HG02943 (cell line): ENCODE results near the gene AGAP9.
"Not testable (repeated sequence)": the region's sequence is repeated elsewhere in the genome, so short reads cannot be mapped to it uniquely, and the experiment has no call there.

Experiments used
- ATAC-seq: cut with Tn5 transposase; IDR thresholded peaks from one replicate; pipeline ENCODE4 v1.9.1; 2021; ENCODE audit warnings: mild to moderate bottlenecking, low read depth, moderate library complexity; ENCODE audit not compliant: unreplicated experiment

Gene AGAP9

GRCh38 chr10:47458466-47459154, 64.8 kb downstream of the AGAP9 start:
- no peak for ATAC-seq

DNA sequence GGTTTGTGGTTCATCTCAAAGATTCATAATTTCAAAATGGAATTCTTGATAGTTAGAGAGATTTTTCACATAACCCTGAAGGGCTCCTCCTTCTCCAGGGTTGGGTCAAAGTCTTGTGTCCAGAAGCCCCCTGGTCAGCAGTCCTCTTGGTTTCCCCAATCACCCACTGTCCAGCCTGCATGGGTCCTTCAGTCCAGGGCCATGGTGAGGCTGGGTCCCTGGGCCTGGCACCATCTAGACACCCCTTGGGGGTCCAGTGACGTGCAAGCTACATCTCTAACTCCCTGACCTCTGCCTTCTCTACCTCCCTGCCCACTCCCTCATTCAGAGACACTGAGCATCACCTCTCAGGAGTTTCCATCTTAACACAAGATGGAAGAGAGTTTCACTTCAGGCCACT, 65.6 kb downstream of the AGAP9 start:
- no peak for ATAC-seq

GRCh38 chr10:47457528-47457820, 66.0 kb downstream of the AGAP9 start:
- ATAC-seq = no peak

DNA sequence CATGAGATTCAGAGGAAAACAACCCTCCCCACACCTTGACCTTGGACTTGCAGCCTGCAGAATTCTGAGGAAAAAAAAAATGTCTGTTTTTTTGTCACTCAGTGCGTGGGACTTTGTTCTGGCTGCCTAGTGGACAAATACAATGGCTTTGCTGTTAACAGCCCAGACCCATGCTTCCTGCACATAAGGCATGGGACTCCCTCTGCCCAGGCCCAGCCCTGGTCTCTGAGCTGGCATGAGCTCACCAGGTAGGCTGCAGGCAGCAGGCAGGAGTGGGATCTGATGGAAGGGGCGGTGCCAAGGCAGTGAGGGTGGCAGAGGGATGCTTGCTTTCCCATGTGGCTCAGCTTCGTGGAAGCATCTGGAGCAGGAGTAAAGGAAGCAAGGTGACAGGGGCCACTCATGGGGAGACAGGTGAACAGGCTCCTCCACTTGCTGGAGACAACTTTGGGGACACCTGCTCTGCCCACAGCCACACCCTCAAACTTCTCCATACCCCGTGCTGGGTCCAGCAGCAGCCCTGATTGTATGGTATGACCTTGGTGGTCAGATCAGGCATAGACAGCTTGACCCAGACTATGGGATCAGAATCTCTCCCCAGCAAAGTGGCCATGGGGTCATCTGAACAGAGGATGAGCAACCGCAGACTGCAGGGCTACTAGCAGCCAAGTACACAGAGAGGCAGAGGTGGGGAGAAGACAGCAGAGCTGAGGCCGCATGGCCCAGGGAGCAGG, 66.5 kb downstream of the AGAP9 start:
- no peak for ATAC-seq

DNA sequence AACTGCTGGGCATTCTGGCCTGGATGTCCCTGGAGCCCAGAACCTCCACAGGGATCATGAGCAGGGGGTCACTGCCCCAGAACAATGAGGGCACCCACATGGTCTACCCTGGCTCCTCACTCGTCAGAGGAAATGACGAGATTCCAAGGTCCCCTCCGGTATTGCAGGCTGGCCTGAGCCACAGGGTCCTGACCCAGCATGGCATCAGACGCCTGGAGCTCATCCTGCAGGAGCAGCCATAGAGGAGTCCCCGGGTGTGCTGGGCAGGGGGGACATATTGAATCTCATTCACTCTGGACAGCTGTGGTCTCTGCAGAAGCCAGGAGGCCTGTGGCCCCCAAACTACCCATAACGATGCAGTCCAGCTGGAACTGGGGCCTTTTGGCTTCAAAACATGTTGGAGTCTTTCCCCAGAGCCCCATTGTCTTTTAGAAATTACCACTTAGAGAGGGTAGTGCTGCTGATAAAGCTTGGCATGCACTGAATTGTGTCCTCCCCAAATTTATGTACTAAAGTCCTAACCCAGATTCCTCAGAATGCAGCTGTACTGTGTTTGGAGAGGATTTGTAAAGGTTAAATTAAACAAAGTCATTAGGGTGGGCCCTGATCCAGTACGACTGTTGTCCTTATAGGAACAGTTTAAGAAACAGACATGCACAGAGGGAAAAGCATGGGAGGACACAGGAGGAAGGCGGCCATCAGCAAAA, 67.2 kb downstream of the AGAP9 start:
- ATAC-seq = no peak

- ATAC-seq = not testable (repeated sequence)
These were observed 67.9 kb downstream of the AGAP9 start for GRCh38 chr10:47455350-47456078.

GRCh38 chr10:47454780-47455058, 68.7 kb downstream of the AGAP9 start:
- ATAC-seq = no peak

GRCh38 chr10:47454008-47454779, 69.2 kb downstream of the AGAP9 start:
- ATAC-seq = no peak

- ATAC-seq = no peak
These were observed 70.1 kb downstream of the AGAP9 start for GRCh38 chr10:47453141-47454007.

DNA sequence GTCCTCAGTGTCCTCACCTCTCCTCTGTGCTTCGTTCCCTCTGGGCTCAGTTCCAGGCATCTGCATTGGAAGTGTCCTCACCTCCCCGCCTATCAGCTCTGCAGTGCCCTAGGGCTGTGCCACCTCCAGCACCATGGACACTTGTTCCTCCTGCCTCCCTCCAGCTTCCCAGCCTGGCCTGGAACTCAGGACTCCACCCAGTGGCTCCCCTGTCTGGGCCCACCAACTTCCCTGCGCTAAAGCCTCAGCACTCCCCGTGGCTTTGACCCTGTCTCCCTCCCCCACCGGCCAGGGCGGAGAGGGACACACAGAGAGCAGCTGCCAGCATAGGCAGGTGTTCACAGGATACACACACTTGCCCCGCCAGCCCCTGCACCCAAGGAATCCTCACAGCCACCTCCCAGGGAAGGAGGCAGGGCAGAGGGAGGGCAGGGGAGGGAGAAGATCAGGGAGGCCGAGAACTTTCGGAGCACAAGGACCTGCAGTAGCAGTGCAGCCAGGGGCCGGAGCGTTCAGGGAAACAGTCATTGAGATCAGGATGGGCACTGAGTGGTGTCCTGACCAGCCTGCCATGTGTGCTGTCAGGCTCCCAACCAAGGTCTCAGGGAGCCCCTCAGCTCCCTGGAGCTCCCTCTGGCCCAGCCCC, 70.8 kb downstream of the AGAP9 start:
- no peak for ATAC-seq

- no peak for ATAC-seq
These were observed 71.4 kb downstream of the AGAP9 start for GRCh38 chr10:47451998-47452494.
